Smooth muscle cell (in vitro differentiated cells): ENCODE results near the gene ALDH1A1. TPM values are rescaled to one million over a fixed set of nuclear protein-coding genes. Genes with fewer than 3 reads are reported as not detected.

Source experiments
- DNase-seq: peaks from one replicate; lab custom pipeline; 2025; ENCODE audit not compliant: unreplicated experiment; lab: John Stamatoyannopoulos, UW
- H2AFZ ChIP-seq: fragments of 200-600 bp; sonication (generic); 2 replicates; pipeline ENCODE4 v1.6.0; 2016; ENCODE audit warnings: antibody characterized with exemption, low read depth, mild to moderate bottlenecking
- H3F3A ChIP-seq: fragments of 200-600 bp; sonication (generic); 2 replicates; pipeline ENCODE4 v1.6.0; 2017; ENCODE audit warnings: antibody characterized with exemption, low read depth
- H3K27ac ChIP-seq: fragments of 200-600 bp; sonication (generic); 2 replicates; pipeline ENCODE4 v1.5.1; 2016; ENCODE audit warnings: low read depth, mild to moderate bottlenecking
- H3K27me3 ChIP-seq: fragments of 200-600 bp; sonication (generic); 2 replicates; pipeline ENCODE4 v1.6.1; 2016; ENCODE audit warnings: low read depth, mild to moderate bottlenecking
- H3K36me3 ChIP-seq: fragments of 200-600 bp; sonication (generic); 2 replicates; pipeline ENCODE4 v1.5.1; 2016; ENCODE audit warnings: low read depth
- H3K4me1 ChIP-seq: fragments of 200-600 bp; sonication (generic); 2 replicates; pipeline ENCODE4 v1.5.1; 2016; ENCODE audit warnings: low read depth
- H3K4me2 ChIP-seq: fragments of 200-600 bp; sonication (generic); 2 replicates; pipeline ENCODE4 v1.6.0; 2016; ENCODE audit warnings: mild to moderate bottlenecking
- H3K4me3 ChIP-seq: fragments of 200-600 bp; sonication (generic); 2 replicates; pipeline ENCODE4 v1.5.1; 2016; ENCODE audit warnings: mild to moderate bottlenecking
- H3K79me2 ChIP-seq: fragments of 200-600 bp; sonication (generic); 2 replicates; pipeline ENCODE4 v1.6.0; 2016; ENCODE audit warnings: low read depth, mild to moderate bottlenecking
- H3K9ac ChIP-seq: fragments of 200-600 bp; sonication (generic); 2 replicates; pipeline ENCODE4 v1.6.0; 2016; ENCODE audit warnings: low read depth
- H3K9me3 ChIP-seq: fragments of 200-600 bp; sonication (generic); replicated peaks from 2 replicates; pipeline ENCODE4 v1.5.1; 2016; ENCODE audit warnings: low read depth
- H4K20me1 ChIP-seq: fragments of 200-600 bp; sonication (generic); 2 replicates; pipeline ENCODE4 v1.6.0; 2016; ENCODE audit warnings: low read depth
- CTCF ChIP-seq: fragments of 200-600 bp; sonication (generic); IDR thresholded peaks from 2 replicates; pipeline ENCODE4 v1.5.1; 2017; ENCODE audit warnings: borderline replicate concordance, mild to moderate bottlenecking, antibody characterized with exemption; ENCODE audit not compliant: insufficient read depth, poor library complexity, severe bottlenecking
- WGBS: methylation state at CpG from one replicate; pipeline ENCODE4 v1.1.7; 2016; ENCODE audit warnings: low lambda C conversion rate; 5-methylcytosine and 5-hydroxymethylcytosine counted together
- polyA plus RNA-seq: library from polyadenylated mRNA; unstranded; fragments of >200 nt; fragmentation: Nextera tagmentation; extraction: Ambion mirVana; gene quantifications from 2 replicates; pipeline ENCODE4 v1.2.1, GENCODE V29; 2016
- total RNA-seq: library from RNA; depleted of rRNA; stranded (reverse); fragments of >200 nt; gene quantifications from 2 replicates; pipeline ENCODE4 v1.2.3, GENCODE V29; 2014

ALDH1A1 gene
- total and polyA plus RNA-seq, 2 experiments from 2014 or later, result 0.07 to 0.09 TPM

GRCh38 chr9:72931437-72931836 is 21.4 kb downstream of the ALDH1A1 start:
- no peak for DNase-seq
- Histone ChIP-seq H3F3A (no peaks in the 10 kb centered on the region), H3K9ac (no peak overlapping the region), H4K20me1 (no peaks in the 10 kb centered on the region), H3K27ac (no peak overlapping the region), H3K4me1 (peaks cover 22% of the 10 kb centered on the region), H3K79me2 (no peaks in the 10 kb centered on the region), H3K4me3 (no peak overlapping the region), H3K4me2 (peak overlapping the region; percentile 1), H3K9me3 (no peaks in the 10 kb centered on the region), H2AFZ (no peak overlapping the region), H3K27me3 (no peaks in the 10 kb centered on the region), H3K36me3 (no peaks in the 10 kb centered on the region)
- no peak for TF ChIP-seq CTCF
- WGBS, result 100% methylated on average over 1 of the region's 1 CpG

- H3F3A ChIP-seq, result no peaks in the 10 kb centered on the region
- no peak for TF ChIP-seq CTCF
- H3K4me2 ChIP-seq, result no peak overlapping the region
- no peaks in the 10 kb centered on the region for H3K79me2 ChIP-seq
- no peaks in the 10 kb centered on the region for H3K27me3 ChIP-seq
- no peak overlapping the region for H2AFZ ChIP-seq
- no peaks in the 10 kb centered on the region for H4K20me1 ChIP-seq
- H3K4me3 ChIP-seq, result no peak overlapping the region
- H3K27ac ChIP-seq, result no peak overlapping the region
- no peak for DNase-seq
- peaks cover 15% of the 10 kb centered on the region for H3K4me1 ChIP-seq
- H3K9me3 ChIP-seq, result no peaks in the 10 kb centered on the region
- H3K36me3 ChIP-seq, result no peaks in the 10 kb centered on the region
- H3K9ac ChIP-seq, result no peak overlapping the region
- WGBS, result 80% methylated on average over 10 of the region's 10 CpGs
Measured at GRCh38 chr9:72930828-72931227, 22.0 kb downstream of the ALDH1A1 start.

GRCh38 chr9:72929542-72929941 is 23.3 kb downstream of the ALDH1A1 start:
- Histone ChIP-seq H3K79me2 (no peaks in the 10 kb centered on the region), H2AFZ (no peak overlapping the region), H3F3A (no peaks in the 10 kb centered on the region), H3K9me3 (no peaks in the 10 kb centered on the region), H4K20me1 (no peaks in the 10 kb centered on the region), H3K36me3 (no peaks in the 10 kb centered on the region), H3K27ac (no peak overlapping the region), H3K27me3 (no peaks in the 10 kb centered on the region), H3K4me2 (no peak overlapping the region), H3K4me1 (peaks cover 7% of the 10 kb centered on the region), H3K9ac (no peak overlapping the region), H3K4me3 (no peak overlapping the region)
- DNase-seq, result no peak
- TF ChIP-seq CTCF, result no peak
- 97% methylated on average over 1 of the region's 1 CpG for whole genome bisulfite sequencing

- H2AFZ ChIP-seq, result no peak overlapping the region
- H4K20me1 ChIP-seq, result no peaks in the 10 kb centered on the region
- H3K4me1 ChIP-seq, result peaks cover 7% of the 10 kb centered on the region
- no peaks in the 10 kb centered on the region for H3K9me3 ChIP-seq
- WGBS, result 96% methylated on average over 4 of the region's 4 CpGs
- no peak overlapping the region for H3K9ac ChIP-seq
- no peak for TF ChIP-seq CTCF
- H3K36me3 ChIP-seq, result no peaks in the 10 kb centered on the region
- no peaks in the 10 kb centered on the region for H3K27me3 ChIP-seq
- no peak overlapping the region for H3K27ac ChIP-seq
- H3F3A ChIP-seq, result no peaks in the 10 kb centered on the region
- no peak for DNase-seq
- no peak overlapping the region for H3K4me2 ChIP-seq
- H3K79me2 ChIP-seq, result no peaks in the 10 kb centered on the region
- H3K4me3 ChIP-seq, result no peak overlapping the region
Measured at GRCh38 chr9:72928042-72928507, 24.8 kb downstream of the ALDH1A1 start.
